Measurements from ENCODE around the gene PHTF2. TPM values are rescaled to one million over a fixed set of nuclear protein-coding genes. Genes with fewer than 3 reads are reported as not detected.

The PHTF2 gene
- total RNA-seq, 2 donors from 2014 or later = 15.4 to 20.6 TPM

GRCh38 chr7:77982926-77983550 lies 184.5 kb downstream of the PHTF2 start:
- no peak overlapping the region for H3K4me3 Mint-ChIP-seq
- Histone ChIP-seq H3K9me3 (ENCODE audit: control insufficient read depth, low read length) (no peaks in the 10 kb centered on the region), H3K27ac (ENCODE audit: low read depth, low read length) (no peak overlapping the region), H3K4me1 (ENCODE audit: control insufficient read depth, insufficient read depth, low read length) (no peaks in the 10 kb centered on the region), H3K27me3 (ENCODE audit: control insufficient read depth, insufficient read depth, low read length, poor library complexity, severe bottlenecking) (no peaks in the 10 kb centered on the region), H3K9ac (ENCODE audit: extremely low read depth, low read length, poor library complexity, severe bottlenecking) (no peak overlapping the region), H3K4me3 (ENCODE audit: low read length) (no peak overlapping the region), H3K36me3 (ENCODE audit: control insufficient read depth, insufficient read depth, low read length) (no peaks in the 10 kb centered on the region)
- WGBS, 2 experiments (ENCODE audit: insufficient coverage in 1 of 2, insufficient read length in 1 of 2) = 93 to 95% methylated on average over 5 of the region's 5 CpGs
- no peaks in the 10 kb centered on the region for H3K36me3 Mint-ChIP-seq (ENCODE audit: low read depth)
- H3K4me1 Mint-ChIP-seq = no peaks in the 10 kb centered on the region
- TF ChIP-seq CTCF (conservative IDR thresholded peaks at IDR 0.05) = no peak
- no peak for DNase-seq
- peaks cover 1% of the 10 kb centered on the region for H3K9me3 Mint-ChIP-seq
- H3K27ac Mint-ChIP-seq = no peak overlapping the region
- peaks cover 6% of the 10 kb centered on the region for H3K27me3 Mint-ChIP-seq (ENCODE audit: insufficient read depth)

- H3K27me3 ChIP-seq (ENCODE audit: control insufficient read depth, insufficient read depth, low read length, poor library complexity, severe bottlenecking) = no peaks in the 10 kb centered on the region
- no peak overlapping the region for H3K9ac ChIP-seq (ENCODE audit: extremely low read depth, low read length, poor library complexity, severe bottlenecking)
- H3K27ac ChIP-seq (ENCODE audit: low read depth, low read length) = no peak overlapping the region
- peaks cover 2% of the 10 kb centered on the region for H3K9me3 ChIP-seq (ENCODE audit: control insufficient read depth, low read length)
- no peak overlapping the region for H3K4me3 ChIP-seq (ENCODE audit: low read length)
- H3K9me3 Mint-ChIP-seq = peaks cover 10% of the 10 kb centered on the region
- DNase-seq = no peak
- H3K4me1 ChIP-seq (ENCODE audit: control insufficient read depth, insufficient read depth, low read length) = no peaks in the 10 kb centered on the region
- 92 to 96% methylated on average over 4 of the region's 4 CpGs for WGBS, 2 experiments (ENCODE audit: insufficient coverage in 1 of 2, insufficient read length in 1 of 2)
- peaks cover 6% of the 10 kb centered on the region for H3K27me3 Mint-ChIP-seq (ENCODE audit: insufficient read depth)
- H3K4me3 Mint-ChIP-seq = no peak overlapping the region
- H3K36me3 Mint-ChIP-seq (ENCODE audit: low read depth) = no peaks in the 10 kb centered on the region
- H3K4me1 Mint-ChIP-seq = no peaks in the 10 kb centered on the region
- no peaks in the 10 kb centered on the region for H3K36me3 ChIP-seq (ENCODE audit: control insufficient read depth, insufficient read depth, low read length)
- no peak for TF ChIP-seq CTCF (conservative IDR thresholded peaks at IDR 0.05)
- H3K27ac Mint-ChIP-seq = no peak overlapping the region
Measured at GRCh38 chr7:77983973-77984372, 185.4 kb downstream of the PHTF2 start.

- H3K27me3 ChIP-seq (ENCODE audit: control insufficient read depth, insufficient read depth, low read length, poor library complexity, severe bottlenecking) = no peaks in the 10 kb centered on the region
- no peaks in the 10 kb centered on the region for H3K36me3 ChIP-seq (ENCODE audit: control insufficient read depth, insufficient read depth, low read length)
- H3K4me1 Mint-ChIP-seq = peaks cover 8% of the 10 kb centered on the region
- peaks cover 2% of the 10 kb centered on the region for H3K4me1 ChIP-seq (ENCODE audit: control insufficient read depth, insufficient read depth, low read length)
- no peaks in the 10 kb centered on the region for H3K36me3 Mint-ChIP-seq (ENCODE audit: low read depth)
- no peak overlapping the region for H3K4me3 ChIP-seq (ENCODE audit: low read length)
- no peak for TF ChIP-seq CTCF (conservative IDR thresholded peaks at IDR 0.05)
- peaks cover 17% of the 10 kb centered on the region for H3K9me3 Mint-ChIP-seq
- H3K27ac Mint-ChIP-seq = no peak overlapping the region
- no peak for DNase-seq
- 94 to 96% methylated on average over 9 to 12 of the region's 12 CpGs for WGBS, 2 experiments (ENCODE audit: insufficient coverage in 1 of 2, insufficient read length in 1 of 2)
- no peak overlapping the region for H3K27ac ChIP-seq (ENCODE audit: low read depth, low read length)
- no peak overlapping the region for H3K9ac ChIP-seq (ENCODE audit: extremely low read depth, low read length, poor library complexity, severe bottlenecking)
- peaks cover 11% of the 10 kb centered on the region for H3K9me3 ChIP-seq (ENCODE audit: control insufficient read depth, low read length)
- no peak overlapping the region for H3K4me3 Mint-ChIP-seq
- peaks cover 6% of the 10 kb centered on the region for H3K27me3 Mint-ChIP-seq (ENCODE audit: insufficient read depth)
Measured at GRCh38 chr7:77985232-77985973, 186.8 kb downstream of the PHTF2 start.
